Uterus (tissue), 4 donors: Measurements from ENCODE around the gene URGCP. TPM values are rescaled to one million over a fixed set of nuclear protein-coding genes. Genes with fewer than 3 reads are reported as not detected.
A peak's percentile ranks its signal among the peaks of the same experiment; 100 is the strongest.

Experiments
- DNase-seq, 2 donors: peaks; one replicate each; pipeline ENCODE4 v3.0.0-alpha.2; 2019 to 2020
- H3K27ac ChIP-seq, 2 donors: fragments of 200-600 bp; sonication (generic); 1 replicate in 1 of 2; 2 replicates in 1 of 2; pipeline ENCODE4 v1.5.1; 2016 to 2018
- H3K27me3 ChIP-seq, 2 donors: fragments of 200-600 bp; sonication (generic); one replicate each; pipeline ENCODE4 v1.5.1; 2018 to 2019; ENCODE audit warnings: control low read depth in 1 of 2
- H3K36me3 ChIP-seq, 2 donors: fragments of 200-600 bp; sonication (generic); one replicate each; pipeline ENCODE4 v1.5.1; 2019; ENCODE audit warnings: control low read depth in 1 of 2
- H3K4me1 ChIP-seq, 2 donors: fragments of 200-600 bp; sonication (generic); one replicate each; pipeline ENCODE4 v1.5.1; 2018 to 2019; ENCODE audit warnings: control low read depth in 1 of 2
- H3K4me3 ChIP-seq, 2 donors: fragments of 200-600 bp; sonication (generic); 1 replicate in 1 of 2; 2 replicates in 1 of 2; pipeline ENCODE4 v1.5.1; 2018 to 2019; ENCODE audit warnings: mild to moderate bottlenecking in 1 of 2
- H3K9me3 ChIP-seq, 2 donors: fragments of 200-600 bp; sonication (generic); one replicate each; pipeline ENCODE4 v1.5.1; 2019; ENCODE audit warnings: control low read depth in 1 of 2
- CTCF ChIP-seq, 4 experiments: fragments of 200-600 bp in 2 of 4; fragments of 450-650 bp in 2 of 4; sonication (generic) in 2 of 4; IDR thresholded peaks; one replicate each; pipeline ENCODE4 v1.5.1; 2016 to 2019; ENCODE audit warnings: antibody characterized with exemption in 4 of 4, mild to moderate bottlenecking in 2 of 4, moderate library complexity in 1 of 4
- POLR2A ChIP-seq, 2 donors: fragments of 450-650 bp; IDR thresholded peaks; one replicate each; pipeline ENCODE4 v1.6.1; 2016; ENCODE audit warnings: antibody characterized with exemption in 2 of 2, mild to moderate bottlenecking in 1 of 2, moderate library complexity in 1 of 2
- intact Hi-C: fragments of 100-400 bp; cut with DNase I; formaldehyde crosslinking; loops from one replicate; pipeline ENCODE4 v1.15.1; 2023; ENCODE audit warnings: low total_unique reads
- total RNA-seq, 4 donors: library from RNA; depleted of rRNA in 3 of 4; stranded (reverse); fragments of >200 nt in 3 of 4; gene quantifications; one replicate each; pipeline versions ENCODE4 v1.1.0 to v1.2.4, GENCODE V29; 2014 to 2023
- donor health status: DM: yes; HTN: yes; CAD: no.

URGCP gene
- total RNA-seq, 4 donors from 2014 or later: 13.1 to 44.8 (median 28.9) TPM

- Histone ChIP-seq H3K27me3 (no peaks in the 10 kb centered on the region), H3K4me1 (no peaks in the 10 kb centered on the region), H3K4me3 (no peak overlapping the region), H3K27ac (no peak overlapping the region), H3K36me3 (no peaks in the 10 kb centered on the region), H3K9me3 (no peaks in the 10 kb centered on the region)
- no peak for TF ChIP-seq CTCF (IDR thresholded peaks at IDR 0.05)
- TF ChIP-seq POLR2A (IDR thresholded peaks at IDR 0.05): no peak
- intact Hi-C loops: no loop called here
- no peak for DNase-seq
These were observed 9.5 kb upstream of the URGCP start for GRCh38 chr7:43915907-43916306.

- intact Hi-C loops: no loop called here
- no peaks in the 10 kb centered on the region for H3K4me1 ChIP-seq
- no peaks in the 10 kb centered on the region for H3K27me3 ChIP-seq
- TF ChIP-seq POLR2A (IDR thresholded peaks at IDR 0.05): no peak
- TF ChIP-seq CTCF (IDR thresholded peaks at IDR 0.05): no peak
- H3K9me3 ChIP-seq: no peaks in the 10 kb centered on the region
- no peak for DNase-seq
- H3K27ac ChIP-seq: no peak overlapping the region
- H3K36me3 ChIP-seq: no peaks in the 10 kb centered on the region
- no peak overlapping the region for H3K4me3 ChIP-seq
These were observed 8.4 kb upstream of the URGCP start for GRCh38 chr7:43914795-43915194.

- Histone ChIP-seq H3K9me3 (no peaks in the 10 kb centered on the region), H3K4me3 (peak overlapping the region; percentile 47 to 86), H3K27ac (peak overlapping the region; percentile 92 to 95), H3K36me3 (no peaks in the 10 kb centered on the region), H3K4me1 (peaks cover 0 to 8% of the 10 kb centered on the region in 2 donors), H3K27me3 (no peaks in the 10 kb centered on the region)
- peak; percentile 25 to 28 for DNase-seq
- intact Hi-C loops: no loop called here
- no peak for TF ChIP-seq POLR2A (IDR thresholded peaks at IDR 0.05)
- TF ChIP-seq CTCF (IDR thresholded peaks at IDR 0.05): no peak
These were observed 453 bp downstream of the URGCP start for GRCh38 chr7:43905956-43906330.

GRCh38 chr7:43905209-43905946 is 1.0 kb downstream of the URGCP start:
- Histone ChIP-seq H3K4me3 (peak overlapping the region; percentile 47 to 86), H3K27me3 (no peaks in the 10 kb centered on the region), H3K27ac (peak overlapping the region; percentile 92 to 95), H3K36me3 (no peaks in the 10 kb centered on the region), H3K4me1 (peaks cover 0 to 8% of the 10 kb centered on the region in 2 donors), H3K9me3 (no peaks in the 10 kb centered on the region)
- intact Hi-C loops: no loop called here
- no peak for TF ChIP-seq CTCF (IDR thresholded peaks at IDR 0.05)
- no peak for TF ChIP-seq POLR2A (IDR thresholded peaks at IDR 0.05)
- DNase-seq: no peak

GRCh38 chr7:43904533-43905208 is 1.7 kb downstream of the URGCP start:
- TF ChIP-seq CTCF (IDR thresholded peaks at IDR 0.05) (no peak), POLR2A (IDR thresholded peaks at IDR 0.05) (no peak)
- Histone ChIP-seq H3K27me3 (no peaks in the 10 kb centered on the region), H3K27ac (peak overlapping the region in 1 of 2 donors; percentile 95), H3K36me3 (no peaks in the 10 kb centered on the region), H3K4me1 (peaks cover 0 to 8% of the 10 kb centered on the region in 2 donors), H3K9me3 (no peaks in the 10 kb centered on the region), H3K4me3 (no peak overlapping the region)
- intact Hi-C loops: no loop called here
- no peak for DNase-seq
